ENCODE measurements around the gene KRT15.

GRCh38 chr17:41523787-41524186 is 5.1 kb upstream of the KRT15 start:
- no peak for TF ChIP-seq CTCF (IDR thresholded peaks at IDR 0.05)
- TF ChIP-seq EZH2 (IDR thresholded peaks at IDR 0.05; ENCODE audit: borderline replicate concordance, insufficient read depth, low read depth, low read length, poor library complexity, severe bottlenecking), result no peak

Data from B cell (primary cell).